HCT116 (cell line): ENCODE data around the gene FRMD4A. TPM values are rescaled to one million over a fixed set of nuclear protein-coding genes. Genes with fewer than 3 reads are reported as not detected.

ENCODE experiments used
- ATAC-seq: fragments of 200-7000 bp; cut with Tn5 transposase; 2 replicates; pipeline ENCODE4 v1.9.1; 2020; ENCODE audit warnings: mild to moderate bottlenecking, moderate library complexity
- BruUV-seq: library from RNA; stranded (reverse); fragments of 400-500 nt; replicated peaks from 2 replicates; lab custom pipeline; 2021; lab: Mats Ljungman, UMichigan
- CTCF ChIA-PET: fragments of 300-600 bp; sonication (Branson Sonifier 250); formaldehyde crosslinking; loops from one replicate; lab custom pipeline; 2021; ENCODE audit warnings: antibody characterized with exemption; lab: Charles Lee
- POLR2A ChIA-PET: fragments of 300-600, 350-600 bp; sonication (Branson Sonifier 250); formaldehyde crosslinking; loops from one replicate; lab custom pipeline; 2021; ENCODE audit warnings: antibody characterized with exemption; lab: Charles Lee
- RAD21 ChIA-PET, 2 experiments: fragments of 300-600 bp; sonication (Branson Sonifier 250); formaldehyde crosslinking; loops; one replicate each; lab custom pipeline; 2023; ENCODE audit warnings: low total read pairs in 2 of 2; ENCODE audit not compliant: uncharacterized antibody in 2 of 2, unreplicated experiment in 2 of 2, low non-redundant PET in 1 of 2; lab: Charles Lee
- DNase-seq: peaks from one replicate; pipeline ENCODE4 v3.0.0-alpha.2; 2010; ENCODE audit warnings: low read depth, low spot score
- H2AFZ ChIP-seq: fragments of 200-600 bp; shearing (Covaris generic), sonication (generic); 2 replicates; pipeline ENCODE4 v1.6.1; 2017; ENCODE audit warnings: low read depth, mixed run types, mixed read lengths, antibody characterized with exemption, low read length; ENCODE audit not compliant: poor library complexity, severe bottlenecking
- H3K27ac ChIP-seq: 2 replicates; pipeline ENCODE4 v1.5.1; 2012; ENCODE audit warnings: low read depth, low read length
- H3K27me3 ChIP-seq: fragments of 200-600 bp; sonication (generic); 2 replicates; pipeline ENCODE4 v1.6.1; 2016; ENCODE audit warnings: mixed run types, low read length, mixed read lengths; ENCODE audit not compliant: insufficient read depth
- H3K36me3 ChIP-seq, 2 experiments: fragments of 200-500 bp in 1 of 2; fragments of 200-600 bp in 1 of 2; sonication (Bioruptor generic) in 1 of 2; sonication (generic) in 1 of 2; 2 replicates each; pipeline versions ENCODE4 v1.5.1 to v1.6.1; 2014 to 2016; ENCODE audit warnings: low read length in 2 of 2, inconsistent platforms in 1 of 2, mixed read lengths in 1 of 2, mixed run types in 1 of 2; ENCODE audit not compliant: insufficient read depth in 2 of 2, control insufficient read depth in 1 of 2
- H3K4me1 ChIP-seq, 2 experiments: fragments of 200-600 bp in 1 of 2; sonication (generic) in 1 of 2; 2 replicates each; pipeline versions ENCODE4 v1.5.1 to v1.6.1; 2012 to 2017; ENCODE audit warnings: low read length in 2 of 2, inconsistent platforms in 1 of 2, mild to moderate bottlenecking in 1 of 2, mixed read lengths in 1 of 2, mixed run types in 1 of 2, moderate library complexity in 1 of 2; ENCODE audit not compliant: insufficient read depth in 2 of 2, control insufficient read depth in 1 of 2
- H3K4me2 ChIP-seq: fragments of 200-600 bp; sonication (generic); 2 replicates; pipeline ENCODE4 v1.6.1; 2017; ENCODE audit warnings: mixed run types, low read length, mixed read lengths
- H3K4me3 ChIP-seq, 2 experiments: fragments of 200-600 bp in 1 of 2; sonication (generic) in 1 of 2; replicated peaks in 1 of 2; 2 replicates each; pipeline ENCODE4 v1.5.1; 2011 to 2016; ENCODE audit warnings: low read length in 2 of 2, control low read depth in 1 of 2, low read depth in 1 of 2, mild to moderate bottlenecking in 1 of 2, mixed read lengths in 1 of 2, mixed run types in 1 of 2
- H3K79me2 ChIP-seq: fragments of 200-600 bp; sonication (generic); 2 replicates; pipeline ENCODE4 v1.6.1; 2017; ENCODE audit warnings: mild to moderate bottlenecking, mixed run types, low read length, moderate library complexity, mixed read lengths; ENCODE audit not compliant: insufficient read depth
- H3K9ac ChIP-seq: fragments of 200-600 bp; sonication (generic); 2 replicates; pipeline ENCODE4 v1.6.1; 2016; ENCODE audit warnings: low read length, mixed read lengths
- H3K9me2 ChIP-seq: fragments of 200-600 bp; sonication (generic), shearing (Covaris generic); 2 replicates; pipeline ENCODE4 v1.6.1; 2017; ENCODE audit warnings: mixed run types, mild to moderate bottlenecking, moderate library complexity; ENCODE audit not compliant: insufficient read depth
- H3K9me3 ChIP-seq, 2 experiments: fragments of 200-500 bp in 1 of 2; fragments of 200-600 bp in 1 of 2; sonication (Bioruptor generic) in 1 of 2; sonication (generic) in 1 of 2; 2 replicates each; pipeline ENCODE4 v1.6.1; 2014 to 2017; ENCODE audit warnings: low read length in 2 of 2, mixed read lengths in 2 of 2, inconsistent platforms in 1 of 2, low read depth in 1 of 2, mild to moderate bottlenecking in 1 of 2, mixed run types in 1 of 2, moderate library complexity in 1 of 2; ENCODE audit not compliant: control insufficient read depth in 1 of 2, insufficient read depth in 1 of 2
- H4K20me1 ChIP-seq: fragments of 200-600 bp; sonication (generic), shearing (Covaris generic); 2 replicates; pipeline ENCODE4 v1.6.1; 2017; ENCODE audit warnings: mixed run types, mild to moderate bottlenecking, moderate library complexity; ENCODE audit not compliant: insufficient read depth
- ATF3 ChIP-seq: IDR thresholded peaks from 2 replicates; pipeline ENCODE4 v1.6.1; 2012
- EGR1 ChIP-seq: IDR thresholded peaks from 2 replicates; pipeline ENCODE4 v1.6.1; 2012; ENCODE audit warnings: low read depth
- EZH2phosphoT487 ChIP-seq: fragments of 200-600 bp; IDR thresholded peaks from 2 replicates; pipeline ENCODE4 v1.6.1; 2018; ENCODE audit warnings: antibody characterized with exemption, borderline replicate concordance
- RAD21 ChIP-seq: IDR thresholded peaks from 2 replicates; pipeline ENCODE4 v1.6.1; 2012; ENCODE audit warnings: low read depth, mild to moderate bottlenecking
- REST ChIP-seq: IDR thresholded peaks from 2 replicates; pipeline ENCODE4 v1.6.1; 2012; ENCODE audit warnings: low read depth
- SIN3A ChIP-seq: IDR thresholded peaks from 2 replicates; pipeline ENCODE4 v1.6.1; 2012; ENCODE audit warnings: low read depth
- TCF7L2 ChIP-seq: IDR thresholded peaks from 2 replicates; pipeline ENCODE4 v1.7.0; 2011; ENCODE audit warnings: borderline replicate concordance, inconsistent platforms; ENCODE audit not compliant: insufficient read depth, insufficient read length; ENCODE audit errors: extremely low read depth
- ZNF274 ChIP-seq: fragments of 200-500 bp; sonication (Bioruptor generic); IDR thresholded peaks from 2 replicates; pipeline ENCODE4 v1.6.1; 2014; ENCODE audit warnings: mild to moderate bottlenecking, low read depth, low read length, inconsistent platforms
- intact Hi-C: fragments of 100-400 bp; cut with micrococcal nuclease; formaldehyde crosslinking; loops from 2 replicates; pipeline ENCODE4 v1.10.0; 2022
- total RNA-seq: library from RNA; stranded (reverse); gene quantifications from one replicate; pipeline ENCODE4 v1.2.1, GENCODE V29; 2021; ENCODE audit not compliant: unreplicated experiment

The FRMD4A gene
- total RNA-seq, 1 experiment from 2014 or later = 0.20 TPM

- ATAC-seq = no peak
Measured at GRCh38 chr10:14092799-14093198, 237.9 kb downstream of the FRMD4A start.

More at GRCh38 chr10:14092799-14093198, 237.9 kb downstream of the FRMD4A start:
- Histone ChIP-seq H3K36me3 (no peaks in the 10 kb centered on the region), H4K20me1 (no peaks in the 10 kb centered on the region), H3K27me3 (no peaks in the 10 kb centered on the region), H3K4me3 (no peak overlapping the region), H3K27ac (no peak overlapping the region), H3K4me2 (no peak overlapping the region), H3K79me2 (no peaks in the 10 kb centered on the region), H3K9me2 (no peaks in the 10 kb centered on the region), H3K9me3 (no peaks in the 10 kb centered on the region), H3K4me1 (no peaks in the 10 kb centered on the region), H3K9ac (no peak overlapping the region), H2AFZ (no peak overlapping the region)
- BruUV-seq = no TSS peak
- CTCF ChIA-PET = no interaction called here
- TF ChIP-seq REST = no peak
- TF ChIP-seq RAD21 = no peak
- no peak for TF ChIP-seq EZH2phosphoT487
- TF ChIP-seq ZNF274 = no peak
- no peak for TF ChIP-seq TCF7L2
- no peak for TF ChIP-seq EGR1
- no peak for TF ChIP-seq SIN3A
- TF ChIP-seq ATF3 = no peak
- POLR2A ChIA-PET = no interaction called here
- intact Hi-C loops = loop anchor here (1.0 kb wide), 1 partner anchor 305 kb away; no protein-coding TSS in a partner anchor
- RAD21 ChIA-PET = no interaction called here
- DNase-seq = no peak
